NCI-H2196 (cell line): ENCODE data around the gene GPR148.
"Not testable (repeated sequence)": the region's sequence is repeated elsewhere in the genome, so short reads cannot be mapped to it uniquely, and the experiment has no call there.

ENCODE experiments used
- DNase-seq: peaks from one replicate; lab custom pipeline; 2025; ENCODE audit not compliant: unreplicated experiment; lab: John Stamatoyannopoulos, UW

The GPR148 gene

DNA sequence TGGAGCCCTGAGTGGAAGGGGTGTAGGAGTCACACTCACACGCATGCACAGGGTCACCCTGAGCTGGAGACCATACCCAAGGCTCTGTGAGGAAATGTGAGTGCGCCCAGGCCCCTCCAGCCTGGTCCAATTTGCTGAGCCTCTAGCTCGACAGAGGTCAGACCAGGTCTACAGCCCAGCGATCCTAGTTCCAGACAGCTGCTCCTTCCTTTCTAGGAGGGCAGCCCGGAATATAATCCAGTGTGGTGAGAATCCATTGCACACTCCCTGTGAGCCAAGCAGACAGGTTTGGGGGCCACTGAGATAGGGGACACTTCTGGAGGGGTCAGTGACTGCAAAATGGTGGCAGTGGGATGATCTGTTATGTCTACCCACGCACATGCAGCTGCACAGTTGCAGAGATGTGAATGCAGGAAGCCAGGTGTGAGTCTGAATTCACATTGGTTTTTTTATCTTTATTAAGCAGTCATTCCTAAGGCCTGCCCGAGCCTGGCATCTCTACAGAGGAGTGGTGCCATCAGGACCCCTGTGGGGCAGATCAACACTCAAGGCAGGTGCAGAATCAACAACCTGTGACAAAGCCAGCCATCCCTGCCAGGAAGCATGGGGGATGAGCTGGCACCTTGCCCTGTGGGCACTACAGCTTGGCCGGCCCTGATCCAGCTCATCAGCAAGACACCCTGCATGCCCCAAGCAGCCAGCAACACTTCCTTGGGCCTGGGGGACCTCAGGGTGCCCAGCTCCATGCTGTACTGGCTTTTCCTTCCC lies at the start of gene GPR148:
Gene GPR148 (plus strand): TSS at position 522 of the 768 bp plus-strand sequence. CDS start 82 bp downstream, at position 604.
- peak; percentile 91 for DNase-seq

GRCh38 chr2:130692041-130692770 lies 36.7 kb upstream of the GPR148 start:
- DNase-seq, result not testable (repeated sequence)

DNA sequence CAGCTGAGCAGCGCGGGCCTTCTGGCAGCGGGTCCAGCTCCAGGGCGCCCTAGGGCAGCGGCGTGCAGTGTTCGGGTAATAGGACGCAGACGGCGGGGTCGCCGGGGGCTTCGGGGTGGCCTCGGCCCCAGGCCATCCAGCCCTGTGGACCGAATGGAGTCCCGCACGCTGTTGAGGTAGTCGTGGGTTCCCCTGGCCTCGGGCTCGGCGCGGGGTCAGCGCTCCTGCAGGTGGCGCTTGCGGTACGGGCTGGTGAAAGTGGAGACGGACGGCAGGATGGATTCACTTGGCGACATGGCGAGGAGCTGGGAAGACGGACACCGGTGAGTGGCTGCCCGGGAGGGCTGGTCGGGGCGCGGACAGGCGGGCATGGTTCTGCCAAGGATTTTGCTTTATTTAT lies 35.4 kb upstream of the GPR148 start:
- DNase-seq, result not testable (repeated sequence)

- DNase-seq, result not testable (repeated sequence)
Measured at GRCh38 chr2:130703250-130703649, 25.6 kb upstream of the GPR148 start.

DNA sequence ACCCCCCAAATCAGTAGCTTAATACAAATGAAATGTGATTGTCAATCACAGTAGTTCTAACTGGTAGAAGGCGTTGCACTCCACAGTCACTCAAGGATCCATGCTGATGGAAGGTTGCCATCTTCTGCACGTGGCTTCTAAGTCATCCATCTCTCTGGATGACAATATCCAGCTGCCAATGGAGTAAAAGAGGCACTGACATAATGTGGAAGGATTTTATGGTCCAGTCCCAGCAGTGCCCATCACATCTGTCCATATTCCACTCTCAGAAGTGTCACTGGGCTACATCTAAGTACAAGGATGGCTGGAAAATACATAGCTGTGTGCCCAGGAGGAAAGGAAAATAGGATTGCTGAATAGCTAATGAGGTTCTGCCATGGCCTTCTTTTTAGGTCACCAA lies 14.1 kb upstream of the GPR148 start:
- DNase-seq, result not testable (repeated sequence)

- DNase-seq, result no peak
Measured at GRCh38 chr2:130720036-130720435, 8.8 kb upstream of the GPR148 start.

DNA sequence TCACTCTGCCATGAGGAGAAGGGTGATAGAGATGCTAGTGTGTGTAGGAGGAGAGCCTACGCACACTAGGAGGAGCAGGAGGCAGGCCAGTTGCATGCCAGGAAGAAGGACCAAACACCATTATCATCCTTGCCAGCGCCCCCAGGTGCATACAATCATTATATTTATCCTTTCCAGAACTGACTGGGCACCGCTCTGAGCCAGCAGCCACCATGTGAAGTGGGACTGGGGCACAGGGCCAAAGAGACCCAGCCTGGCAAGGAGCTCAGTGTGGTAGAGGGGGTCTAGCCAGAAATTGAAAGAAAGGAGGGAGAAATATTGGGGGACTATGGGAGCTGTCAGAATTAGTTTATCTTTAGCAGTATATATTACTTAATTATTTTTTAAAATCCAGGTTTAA lies 8.3 kb upstream of the GPR148 start:
- DNase-seq, result no peak

- no peak for DNase-seq
Measured at GRCh38 chr2:130724455-130724854, 4.4 kb upstream of the GPR148 start.

GRCh38 chr2:130726614-130727180 lies 2.2 kb upstream of the GPR148 start:
- no peak for DNase-seq

GRCh38 chr2:130727286-130727924 lies 1.5 kb upstream of the GPR148 start:
- no peak for DNase-seq

GRCh38 chr2:130728007-130728454 lies 839 bp upstream of the GPR148 start:
- DNase-seq, result peak; percentile 47

GRCh38 chr2:130729322-130730299 lies 741 bp downstream of the GPR148 start:
- peak; percentile 59 for DNase-seq

- DNase-seq, result not testable (repeated sequence)
Measured at GRCh38 chr2:130732257-130732656, 3.4 kb downstream of the GPR148 start.

GRCh38 chr2:130735200-130735599 lies 6.3 kb downstream of the GPR148 start:
- DNase-seq, result no peak

DNA sequence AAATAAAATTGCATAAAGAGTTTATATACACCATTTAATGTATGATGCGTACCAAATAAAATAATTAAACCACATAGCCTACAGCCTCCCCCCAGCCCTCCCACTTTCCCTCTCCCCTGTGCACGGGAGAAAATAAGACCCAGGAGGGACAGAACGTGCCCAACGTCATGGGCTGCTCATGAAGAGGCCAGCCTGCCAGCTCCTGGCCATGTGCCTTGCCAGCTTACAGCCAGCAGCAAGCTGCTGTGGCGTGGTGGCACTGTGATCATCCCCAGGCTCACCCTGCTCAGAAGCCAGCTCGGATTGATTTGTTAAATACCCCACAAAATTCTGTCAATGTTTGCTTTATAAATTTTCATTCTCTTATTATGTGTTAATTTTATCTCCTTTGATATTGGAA lies 7.6 kb downstream of the GPR148 start:
- DNase-seq, result no peak

- no peak for DNase-seq
Measured at GRCh38 chr2:130737592-130737991, 8.7 kb downstream of the GPR148 start.

DNA sequence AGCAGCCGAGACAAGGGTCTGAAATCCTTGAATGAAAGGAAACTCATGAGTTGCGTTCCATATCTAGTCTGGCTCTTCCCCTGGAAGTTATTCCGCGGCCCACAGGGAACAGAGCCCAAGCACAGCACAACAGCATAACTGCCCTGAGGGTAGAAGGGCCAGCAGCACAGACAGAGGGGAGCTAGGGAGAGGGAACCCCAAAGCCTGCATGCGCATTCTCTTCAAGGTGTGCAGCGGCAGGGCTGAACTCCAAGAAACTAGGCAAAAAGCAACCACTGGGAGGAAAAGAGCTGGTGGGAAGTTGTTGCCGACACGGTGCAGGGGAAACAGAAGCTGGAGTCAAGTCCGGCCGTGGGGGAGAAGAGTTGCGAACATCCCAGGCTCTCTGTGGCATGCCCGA lies 11.8 kb downstream of the GPR148 start:
- DNase-seq, result no peak

DNA sequence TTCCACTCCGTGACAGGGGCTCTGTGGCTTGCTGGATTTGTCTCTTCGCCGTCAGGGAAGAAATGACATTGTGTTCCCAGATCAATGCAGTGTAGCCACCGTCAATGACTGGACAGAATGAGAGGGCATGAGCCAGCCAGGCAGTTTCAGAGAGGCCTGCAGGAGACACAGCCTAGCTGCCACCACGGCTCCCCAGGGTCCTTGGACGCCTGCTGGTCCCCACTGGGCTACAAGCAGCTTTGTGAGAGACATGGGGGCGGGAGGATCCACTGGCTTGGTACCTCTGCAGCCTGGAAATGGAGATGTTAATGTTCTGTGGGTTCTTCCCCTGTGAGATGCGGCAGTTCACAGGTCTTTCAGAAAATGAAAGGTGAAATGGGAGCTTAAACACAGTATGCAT lies 14.4 kb downstream of the GPR148 start:
- DNase-seq, result no peak

DNA sequence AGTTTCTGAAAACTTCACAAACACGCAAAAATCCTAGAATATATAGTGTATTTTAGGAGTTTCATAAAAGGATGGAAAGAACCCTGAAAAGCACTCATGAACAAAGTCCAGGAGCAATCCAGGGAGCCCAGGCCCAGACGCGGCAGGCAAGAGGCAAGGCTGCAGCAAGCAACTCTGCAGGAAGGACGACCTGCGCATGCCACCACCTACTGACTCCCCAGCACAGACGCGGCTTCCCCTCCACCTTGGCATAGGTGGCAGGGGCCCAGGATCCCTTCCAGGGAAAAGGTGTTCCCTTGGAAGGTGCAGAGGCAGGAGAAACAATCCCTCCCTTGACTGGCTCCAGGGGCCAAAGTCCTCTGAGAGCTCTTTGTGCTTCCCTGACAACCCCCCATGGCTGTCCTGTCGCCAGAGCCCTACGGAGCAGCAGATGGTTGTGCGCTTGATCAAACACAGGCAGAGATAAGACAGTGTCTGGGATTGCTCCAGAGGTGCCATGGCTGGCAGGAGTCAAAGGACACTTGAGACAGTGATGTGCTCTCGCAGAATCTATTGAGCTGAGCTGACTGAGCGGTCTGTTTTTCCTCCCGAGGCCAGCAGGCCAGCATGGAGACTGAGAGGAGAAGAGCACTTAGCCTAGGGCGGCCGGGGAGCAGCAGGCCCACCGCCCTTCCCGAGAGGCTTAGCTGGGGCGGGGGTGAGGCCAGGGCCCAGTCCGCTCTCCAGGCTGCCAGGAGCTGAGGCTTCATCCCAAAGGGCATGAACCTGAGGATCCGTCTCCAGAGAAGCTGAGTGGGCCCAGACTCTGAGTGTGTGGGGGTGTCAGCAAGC lies 15.6 kb downstream of the GPR148 start:
- peak; percentile 58 for DNase-seq
